Ovary (tissue), 3 donors: ENCODE results near the gene GTF3A.

Source experiments
- POLR2A ChIP-seq: fragments of 450-650 bp; IDR thresholded peaks from one replicate; pipeline ENCODE4 v1.6.1; 2017; ENCODE audit warnings: antibody characterized with exemption, mild to moderate bottlenecking, moderate library complexity
- TF ChIP-seq, protein P1 (sequence below), 3 donors: fragments of 450-650 bp in 2 of 3; fragments of 200-600 bp in 1 of 3; IDR thresholded peaks; one replicate each; pipeline versions ENCODE4 v1.5.1 to v1.8.0; 2016 to 2022; ENCODE audit warnings: antibody characterized with exemption in 3 of 3, mild to moderate bottlenecking in 1 of 3
- donor health status: DM: no; HTN: no; CAD: no.

DNA sequence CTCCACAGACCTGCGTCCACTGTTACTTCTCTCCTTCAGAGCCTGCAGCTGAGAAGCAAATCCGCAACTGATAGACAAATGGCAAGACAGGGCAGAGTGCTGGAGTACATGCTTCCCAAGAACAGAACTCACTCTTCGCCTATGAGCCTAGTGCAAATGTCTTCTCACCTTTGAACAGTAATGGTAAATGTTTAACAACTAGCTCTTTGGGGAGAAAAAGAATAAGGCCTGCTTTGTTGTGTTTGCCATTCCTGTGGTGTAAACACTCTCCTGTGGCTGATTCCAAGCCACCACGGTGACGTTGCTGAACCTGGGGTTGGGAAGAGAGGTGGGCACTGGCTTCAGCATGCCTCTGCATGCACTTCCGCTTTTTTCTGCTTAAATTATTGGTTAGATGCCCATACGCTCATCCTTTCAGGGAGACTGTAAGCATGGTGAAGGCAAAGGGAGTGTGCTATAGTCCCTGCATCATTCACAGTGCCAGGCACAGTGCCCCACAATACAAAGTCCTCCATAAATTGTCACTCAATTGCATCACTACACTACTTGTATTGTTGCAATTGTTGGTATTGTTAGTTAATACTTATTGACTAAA, 28.1 kb upstream of the GTF3A start:
- TF ChIP-seq, protein P1, sequence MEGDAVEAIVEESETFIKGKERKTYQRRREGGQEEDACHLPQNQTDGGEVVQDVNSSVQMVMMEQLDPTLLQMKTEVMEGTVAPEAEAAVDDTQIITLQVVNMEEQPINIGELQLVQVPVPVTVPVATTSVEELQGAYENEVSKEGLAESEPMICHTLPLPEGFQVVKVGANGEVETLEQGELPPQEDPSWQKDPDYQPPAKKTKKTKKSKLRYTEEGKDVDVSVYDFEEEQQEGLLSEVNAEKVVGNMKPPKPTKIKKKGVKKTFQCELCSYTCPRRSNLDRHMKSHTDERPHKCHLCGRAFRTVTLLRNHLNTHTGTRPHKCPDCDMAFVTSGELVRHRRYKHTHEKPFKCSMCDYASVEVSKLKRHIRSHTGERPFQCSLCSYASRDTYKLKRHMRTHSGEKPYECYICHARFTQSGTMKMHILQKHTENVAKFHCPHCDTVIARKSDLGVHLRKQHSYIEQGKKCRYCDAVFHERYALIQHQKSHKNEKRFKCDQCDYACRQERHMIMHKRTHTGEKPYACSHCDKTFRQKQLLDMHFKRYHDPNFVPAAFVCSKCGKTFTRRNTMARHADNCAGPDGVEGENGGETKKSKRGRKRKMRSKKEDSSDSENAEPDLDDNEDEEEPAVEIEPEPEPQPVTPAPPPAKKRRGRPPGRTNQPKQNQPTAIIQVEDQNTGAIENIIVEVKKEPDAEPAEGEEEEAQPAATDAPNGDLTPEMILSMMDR (IDR thresholded peaks at IDR 0.05), result no peak
- TF ChIP-seq POLR2A, result no peak
